HAP-1 (cell line): ENCODE results near the gene ESYT2.

Experiments
- DNase-seq, 2 experiments: peaks; one replicate each; pipeline ENCODE4 v3.0.0-alpha.2; 2016 to 2020; ENCODE audit warnings: low spot score in 2 of 2
- H3K27me3 ChIP-seq: fragments of 250-450 bp; sonication (Bioruptor Pico); 2 replicates; pipeline ENCODE4 v1.5.1; 2020; ENCODE audit warnings: low read depth, mild to moderate bottlenecking, moderate library complexity
- H3K36me3 ChIP-seq: fragments of 250-450 bp; sonication (Bioruptor Pico); replicated peaks from 2 replicates; pipeline ENCODE4 v1.5.1; 2020; ENCODE audit warnings: mild to moderate bottlenecking
- H3K4me1 ChIP-seq: fragments of 250-450 bp; sonication (Bioruptor Pico); 2 replicates; pipeline ENCODE4 v1.5.1; 2020; ENCODE audit warnings: mild to moderate bottlenecking
- H3K4me3 ChIP-seq: fragments of 250-450 bp; sonication (Bioruptor Pico); 2 replicates; pipeline ENCODE4 v1.5.1; 2020; ENCODE audit warnings: mild to moderate bottlenecking, moderate library complexity
- H3K9me3 ChIP-seq: fragments of 250-450 bp; sonication (Bioruptor Pico); 2 replicates; pipeline ENCODE4 v1.5.1; 2020; ENCODE audit warnings: mild to moderate bottlenecking, moderate library complexity
- in situ Hi-C: fragments of 300-500 bp; cut with MboI; formaldehyde crosslinking; loops from 3 replicates; pipeline ENCODE4 v1.14.3; 2020; ENCODE audit warnings: low sequenced_read_pairs, inconsistent platforms, mixed read lengths

Gene ESYT2

DNA sequence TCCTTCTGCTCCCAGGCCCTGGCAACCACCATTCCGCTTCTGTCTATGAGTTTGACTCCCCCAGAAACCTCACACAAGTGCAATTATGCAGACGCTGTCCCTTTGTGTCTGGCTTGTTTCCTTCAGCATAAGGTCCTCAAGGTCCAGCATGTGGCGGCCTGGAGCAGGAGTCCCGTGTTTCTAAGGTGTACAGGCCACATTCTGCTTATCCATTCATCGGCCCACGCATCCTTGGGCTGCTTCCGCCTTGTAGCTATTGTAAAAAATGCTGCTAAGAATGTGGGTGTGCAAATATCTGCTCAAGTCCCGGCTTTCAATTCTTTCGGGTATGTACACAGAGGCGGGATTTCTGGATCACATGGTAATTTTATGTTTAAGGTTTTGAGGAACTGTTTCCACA is 38.2 kb downstream of the ESYT2 start:
- peaks cover 14% of the 10 kb centered on the region for H3K4me1 ChIP-seq
- no peaks in the 10 kb centered on the region for H3K27me3 ChIP-seq
- in situ Hi-C loops: no loop called here
- peaks cover 14% of the 10 kb centered on the region for H3K36me3 ChIP-seq
- H3K9me3 ChIP-seq: no peaks in the 10 kb centered on the region
- no peak overlapping the region for H3K4me3 ChIP-seq
- DNase-seq: no peak

DNA sequence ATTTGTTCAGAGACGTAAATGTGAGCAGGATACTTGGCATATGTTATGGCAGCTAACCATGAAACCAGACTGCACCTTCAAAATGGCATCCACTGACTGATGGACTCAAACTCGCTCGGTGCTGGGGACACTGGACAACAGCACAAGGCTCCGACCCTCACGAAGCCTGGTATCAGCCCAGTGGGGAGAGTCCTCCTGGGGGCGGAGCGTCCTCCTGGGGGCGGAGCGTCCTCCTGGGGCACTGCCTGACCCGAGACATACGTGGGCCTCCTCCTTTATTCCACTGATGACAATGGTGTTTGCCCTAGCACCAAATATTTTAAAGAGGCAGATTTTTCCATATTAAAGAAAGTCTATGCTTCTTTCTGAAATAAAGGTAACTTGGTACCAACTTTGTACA is 39.5 kb downstream of the ESYT2 start:
- Histone ChIP-seq H3K36me3 (peaks cover 10% of the 10 kb centered on the region), H3K4me1 (peaks cover 15% of the 10 kb centered on the region), H3K4me3 (no peak overlapping the region), H3K9me3 (no peaks in the 10 kb centered on the region), H3K27me3 (no peaks in the 10 kb centered on the region)
- DNase-seq: no peak
- in situ Hi-C loops: no loop called here

- Histone ChIP-seq H3K4me1 (peaks cover 15% of the 10 kb centered on the region), H3K36me3 (peaks cover 12% of the 10 kb centered on the region)
Measured at GRCh38 chr7:158786898-158787297, 42.4 kb downstream of the ESYT2 start.

DNA sequence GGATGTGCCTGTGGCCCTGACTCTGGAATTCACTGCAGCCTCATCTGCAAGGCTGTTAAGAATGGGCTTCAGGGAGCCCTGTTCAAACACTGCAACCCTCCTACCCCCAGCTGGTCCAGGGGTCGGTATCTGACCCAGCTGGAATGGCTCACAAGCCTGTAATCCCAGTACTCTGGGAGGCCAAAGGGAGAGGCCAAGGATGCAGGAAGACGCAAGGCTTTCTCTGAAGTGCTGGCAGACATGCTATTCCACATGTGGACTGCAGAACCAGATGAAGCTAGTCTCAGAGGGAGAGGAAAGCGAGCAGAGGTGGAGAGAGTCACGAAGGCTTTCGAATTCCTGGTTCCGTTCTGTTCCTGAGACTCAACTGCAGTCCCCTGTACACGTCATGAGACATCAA is 45.0 kb downstream of the ESYT2 start:
- no peaks in the 10 kb centered on the region; the same call in 1 of the 2 replicates for H3K9me3 ChIP-seq
- DNase-seq: no peak
- no peak overlapping the region for H3K4me3 ChIP-seq
- peaks cover 15% of the 10 kb centered on the region for H3K4me1 ChIP-seq
- peaks cover 14% of the 10 kb centered on the region for H3K36me3 ChIP-seq
- H3K27me3 ChIP-seq: no peaks in the 10 kb centered on the region
- in situ Hi-C loops: no loop called here

More at GRCh38 chr7:158786898-158787297, 42.4 kb downstream of the ESYT2 start:
- Histone ChIP-seq H3K4me3 (no peak overlapping the region), H3K27me3 (no peaks in the 10 kb centered on the region), H3K9me3 (no peaks in the 10 kb centered on the region; the same call in 1 of the 2 replicates)
- peak; percentile 35 to 46 for DNase-seq
- in situ Hi-C loops: no loop called here

GRCh38 chr7:158783595-158783994 is 45.7 kb downstream of the ESYT2 start:
- no peaks in the 10 kb centered on the region for H3K27me3 ChIP-seq
- no peak overlapping the region for H3K4me3 ChIP-seq
- no peaks in the 10 kb centered on the region; the same call in 1 of the 2 replicates for H3K9me3 ChIP-seq
- H3K36me3 ChIP-seq: peaks cover 14% of the 10 kb centered on the region
- in situ Hi-C loops: no loop called here
- H3K4me1 ChIP-seq: peaks cover 15% of the 10 kb centered on the region
- DNase-seq: no peak

DNA sequence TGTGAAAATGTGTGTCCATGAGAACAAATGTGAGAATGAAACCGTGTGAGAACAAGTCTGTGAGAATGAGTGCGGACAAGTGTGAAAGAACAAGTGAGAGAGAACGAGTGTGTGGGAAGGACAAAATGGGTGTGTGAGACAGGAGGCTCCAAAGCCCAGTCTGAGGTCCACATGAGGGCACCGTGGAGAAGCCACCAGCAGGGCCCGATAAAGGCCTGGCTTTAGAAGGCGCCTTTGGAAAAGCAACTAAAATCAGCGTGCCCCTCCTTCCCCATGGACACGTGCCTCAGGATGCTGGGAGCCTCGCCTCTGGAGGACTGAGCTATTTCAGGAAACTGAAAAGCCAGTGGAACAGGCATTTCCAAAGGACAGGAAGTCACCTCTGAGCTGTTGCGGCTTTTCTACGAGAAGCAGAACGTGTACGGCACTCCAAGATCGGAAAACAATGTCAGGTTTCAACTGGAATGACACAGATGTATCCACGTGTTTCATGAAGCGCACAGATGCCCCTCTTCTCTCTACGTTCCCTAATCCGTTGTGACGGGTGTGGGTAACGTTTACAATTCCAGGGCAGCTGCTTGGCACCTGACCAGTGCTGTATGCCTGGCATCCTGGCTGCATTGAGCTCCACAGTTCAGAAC is 46.4 kb downstream of the ESYT2 start:
- Histone ChIP-seq H3K4me1 (peaks cover 15% of the 10 kb centered on the region), H3K36me3 (peaks cover 14% of the 10 kb centered on the region), H3K9me3 (no peaks in the 10 kb centered on the region; the same call in 1 of the 2 replicates), H3K27me3 (no peaks in the 10 kb centered on the region), H3K4me3 (no peak overlapping the region)
- in situ Hi-C loops: no loop called here
- DNase-seq: peak in 1 of 2 experiments; percentile 23

DNA sequence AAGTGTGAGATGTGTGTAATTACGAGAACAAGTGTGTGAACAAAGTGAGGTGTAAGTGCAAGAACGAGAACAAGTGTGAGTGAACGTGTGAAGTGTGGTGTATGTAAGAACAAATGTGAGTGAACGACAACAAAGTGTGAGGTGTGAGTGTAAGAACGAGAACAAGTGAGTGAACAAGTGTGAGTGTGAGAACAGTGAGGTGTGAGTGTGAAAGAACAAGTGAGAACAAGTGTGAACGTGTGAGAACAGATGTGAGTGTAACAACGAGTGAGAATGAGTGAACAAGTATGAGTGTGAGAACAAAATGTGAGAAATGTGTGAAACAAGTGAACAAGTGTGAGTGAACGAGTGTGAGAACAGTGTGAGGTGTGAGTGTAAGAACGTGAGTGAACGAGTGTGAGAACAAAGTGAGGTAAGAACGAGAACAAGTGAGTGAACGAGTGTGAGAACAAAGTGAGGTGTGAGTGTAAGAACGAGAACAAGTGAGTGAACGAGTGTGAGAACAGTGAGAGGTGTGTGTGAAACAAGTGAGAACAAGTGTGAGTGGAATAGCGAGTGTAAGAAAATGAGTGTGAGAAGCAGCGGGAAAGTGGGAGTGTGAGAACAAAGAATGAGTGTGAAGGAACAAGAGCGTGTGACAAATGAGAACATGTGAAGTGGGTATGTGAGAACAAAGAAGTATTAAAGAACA is 47.2 kb downstream of the ESYT2 start:
- Histone ChIP-seq H3K9me3 (no peaks in the 10 kb centered on the region; the same call in 1 of the 2 replicates), H3K4me1 (peaks cover 12% of the 10 kb centered on the region), H3K27me3 (no peaks in the 10 kb centered on the region), H3K4me3 (no peak overlapping the region), H3K36me3 (peaks cover 14% of the 10 kb centered on the region)
- in situ Hi-C loops: no loop called here
- DNase-seq: no peak

GRCh38 chr7:158781217-158781973 is 47.9 kb downstream of the ESYT2 start:
- Histone ChIP-seq H3K9me3 (no peaks in the 10 kb centered on the region; the same call in 1 of the 2 replicates), H3K36me3 (peaks cover 14% of the 10 kb centered on the region), H3K27me3 (no peaks in the 10 kb centered on the region), H3K4me3 (no peak overlapping the region), H3K4me1 (peaks cover 5% of the 10 kb centered on the region; the same call in 1 of the 2 replicates)
- in situ Hi-C loops: no loop called here
- DNase-seq: no peak

- Histone ChIP-seq H3K27me3 (no peaks in the 10 kb centered on the region), H3K4me3 (no peak overlapping the region), H3K36me3 (peaks cover 14% of the 10 kb centered on the region), H3K9me3 (no peaks in the 10 kb centered on the region; the same call in 1 of the 2 replicates), H3K4me1 (no peaks in the 10 kb centered on the region)
- in situ Hi-C loops: no loop called here
- no peak for DNase-seq
Measured at GRCh38 chr7:158779061-158780000, 50.0 kb downstream of the ESYT2 start.

GRCh38 chr7:158778471-158778870 is 50.8 kb downstream of the ESYT2 start:
- Histone ChIP-seq H3K36me3 (peaks cover 14% of the 10 kb centered on the region), H3K4me3 (no peak overlapping the region), H3K9me3 (no peaks in the 10 kb centered on the region; the same call in 1 of the 2 replicates), H3K27me3 (no peaks in the 10 kb centered on the region), H3K4me1 (no peaks in the 10 kb centered on the region)
- in situ Hi-C loops: no loop called here
- DNase-seq: no peak

GRCh38 chr7:158777793-158778192 is 51.5 kb downstream of the ESYT2 start:
- Histone ChIP-seq H3K27me3 (no peaks in the 10 kb centered on the region), H3K9me3 (no peaks in the 10 kb centered on the region; the same call in 1 of the 2 replicates), H3K4me3 (no peak overlapping the region), H3K36me3 (peaks cover 11% of the 10 kb centered on the region), H3K4me1 (no peaks in the 10 kb centered on the region)
- no peak for DNase-seq
- in situ Hi-C loops: no loop called here

DNA sequence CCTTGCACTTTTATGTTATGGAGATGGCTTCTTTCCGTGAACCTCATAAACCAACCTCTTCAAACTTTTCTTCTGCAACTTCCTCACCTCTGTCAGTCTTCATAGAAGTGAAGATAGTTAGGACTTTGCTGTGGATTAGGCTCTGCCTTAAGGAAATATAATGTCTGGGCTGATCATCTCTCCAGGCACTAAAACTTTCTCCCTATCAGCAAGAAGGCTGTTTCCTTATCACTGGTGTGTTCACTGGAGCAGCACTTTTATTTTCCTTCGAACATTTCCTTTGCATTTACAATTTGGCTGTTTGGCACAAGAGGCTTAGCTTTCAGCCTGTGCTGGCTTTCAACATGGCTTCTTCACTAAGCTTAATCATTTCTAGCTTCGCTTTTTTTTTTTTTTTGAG is 52.8 kb downstream of the ESYT2 start:
- Histone ChIP-seq H3K9me3 (no peaks in the 10 kb centered on the region), H3K4me1 (no peaks in the 10 kb centered on the region), H3K27me3 (no peaks in the 10 kb centered on the region), H3K36me3 (peaks cover 7% of the 10 kb centered on the region), H3K4me3 (no peak overlapping the region)
- in situ Hi-C loops: no loop called here
- DNase-seq: no peak

- Histone ChIP-seq H3K4me1 (no peaks in the 10 kb centered on the region), H3K36me3 (no peaks in the 10 kb centered on the region; the same call in 1 of the 2 replicates), H3K9me3 (no peaks in the 10 kb centered on the region), H3K27me3 (no peaks in the 10 kb centered on the region), H3K4me3 (no peak overlapping the region)
- DNase-seq: no peak
- in situ Hi-C loops: no loop called here
Measured at GRCh38 chr7:158774952-158775351, 54.4 kb downstream of the ESYT2 start.
